Hematopoietic multipotent progenitor cell treated with erythropoietin and hydrocortisone succinate and interleukin-3 and kit ligand, for 8 days (in vitro differentiated cells): ENCODE data around the gene ZFYVE19.

Source experiments
- DNase-seq: peaks from one replicate; pipeline ENCODE4 v3.0.0-alpha.2; 2015

Gene ZFYVE19

GRCh38 chr15:40775740-40776536 is 31.0 kb upstream of the ZFYVE19 start:
- DNase-seq: no peak

GRCh38 chr15:40776537-40777141 is 30.2 kb upstream of the ZFYVE19 start:
- peak; percentile 75 for DNase-seq

GRCh38 chr15:40782609-40783227 is 24.2 kb upstream of the ZFYVE19 start:
- peak; percentile 78 for DNase-seq

- no peak for DNase-seq
Observed at GRCh38 chr15:40785164-40785563, 21.7 kb upstream of the ZFYVE19 start.

- no peak for DNase-seq
Observed at GRCh38 chr15:40785814-40786213, 21.1 kb upstream of the ZFYVE19 start.

- DNase-seq: peak; percentile 46
Observed at GRCh38 chr15:40787344-40787841, 19.5 kb upstream of the ZFYVE19 start.

GRCh38 chr15:40787991-40788390 is 18.9 kb upstream of the ZFYVE19 start:
- DNase-seq: peak; percentile 24

- DNase-seq: no peak
Observed at GRCh38 chr15:40789119-40789518, 17.8 kb upstream of the ZFYVE19 start.

- no peak for DNase-seq
Observed at GRCh38 chr15:40789999-40790398, 16.9 kb upstream of the ZFYVE19 start.

GRCh38 chr15:40790718-40791117 is 16.2 kb upstream of the ZFYVE19 start:
- no peak for DNase-seq

- DNase-seq: no peak
Observed at GRCh38 chr15:40792394-40792793, 14.5 kb upstream of the ZFYVE19 start.

- DNase-seq: peak; percentile 60
Observed at GRCh38 chr15:40793216-40793989, 13.5 kb upstream of the ZFYVE19 start.

- no peak for DNase-seq
Observed at GRCh38 chr15:40796041-40796440, 10.8 kb upstream of the ZFYVE19 start.

GRCh38 chr15:40796512-40796911 is 10.4 kb upstream of the ZFYVE19 start:
- no peak for DNase-seq

GRCh38 chr15:40799523-40799922 is 7.4 kb upstream of the ZFYVE19 start:
- no peak for DNase-seq

GRCh38 chr15:40803076-40803475 is 3.8 kb upstream of the ZFYVE19 start:
- no peak for DNase-seq

- DNase-seq: no peak
Observed at GRCh38 chr15:40803688-40804087, 3.2 kb upstream of the ZFYVE19 start.

GRCh38 chr15:40806672-40807027 is 239 bp upstream of the ZFYVE19 start:
- no peak for DNase-seq

- DNase-seq: no peak
Observed at GRCh38 chr15:40807888-40808461, 1.1 kb downstream of the ZFYVE19 start.

- no peak for DNase-seq
Observed at GRCh38 chr15:40808861-40809450, 2.1 kb downstream of the ZFYVE19 start.

- no peak for DNase-seq
Observed at GRCh38 chr15:40812721-40813425, 6.0 kb downstream of the ZFYVE19 start.
